NB4 (cell line): ENCODE data around the gene SCGB2B2.

Experiments used
- POLR2A ChIP-seq: IDR thresholded peaks from 2 replicates; pipeline ENCODE4 v1.6.1; 2011; ENCODE audit warnings: mild to moderate bottlenecking; ENCODE audit not compliant: insufficient read length; ENCODE audit errors: extremely low read depth
- TF ChIP-seq, protein P1 (sequence below): IDR thresholded peaks from one replicate; pipeline ENCODE4 v1.5.1; 2012; ENCODE audit warnings: low read depth, low read length
- TF ChIP-seq, protein P2 (sequence below): IDR thresholded peaks from 2 replicates; pipeline ENCODE4 v1.6.1; 2011; ENCODE audit warnings: low read depth, low read length

DNA sequence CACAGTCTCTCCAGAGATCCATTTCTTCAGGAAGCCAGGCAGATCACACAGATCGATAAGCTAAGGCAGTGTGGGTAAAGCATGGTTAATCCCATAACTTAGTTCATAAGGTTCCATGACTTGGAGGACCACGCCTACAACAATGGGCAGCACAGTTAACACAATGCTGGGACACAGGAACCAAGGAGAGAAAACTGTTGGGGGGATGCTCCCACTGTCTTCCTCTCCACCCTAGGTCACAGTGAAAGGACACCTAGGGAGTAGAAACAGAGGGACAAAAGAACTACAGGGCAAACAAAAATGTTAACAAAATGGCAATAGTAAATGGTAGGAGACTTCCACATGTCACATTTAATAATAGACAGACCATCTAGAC lies 36.3 kb upstream of the SCGB2B2 start:
- TF ChIP-seq, protein P1, sequence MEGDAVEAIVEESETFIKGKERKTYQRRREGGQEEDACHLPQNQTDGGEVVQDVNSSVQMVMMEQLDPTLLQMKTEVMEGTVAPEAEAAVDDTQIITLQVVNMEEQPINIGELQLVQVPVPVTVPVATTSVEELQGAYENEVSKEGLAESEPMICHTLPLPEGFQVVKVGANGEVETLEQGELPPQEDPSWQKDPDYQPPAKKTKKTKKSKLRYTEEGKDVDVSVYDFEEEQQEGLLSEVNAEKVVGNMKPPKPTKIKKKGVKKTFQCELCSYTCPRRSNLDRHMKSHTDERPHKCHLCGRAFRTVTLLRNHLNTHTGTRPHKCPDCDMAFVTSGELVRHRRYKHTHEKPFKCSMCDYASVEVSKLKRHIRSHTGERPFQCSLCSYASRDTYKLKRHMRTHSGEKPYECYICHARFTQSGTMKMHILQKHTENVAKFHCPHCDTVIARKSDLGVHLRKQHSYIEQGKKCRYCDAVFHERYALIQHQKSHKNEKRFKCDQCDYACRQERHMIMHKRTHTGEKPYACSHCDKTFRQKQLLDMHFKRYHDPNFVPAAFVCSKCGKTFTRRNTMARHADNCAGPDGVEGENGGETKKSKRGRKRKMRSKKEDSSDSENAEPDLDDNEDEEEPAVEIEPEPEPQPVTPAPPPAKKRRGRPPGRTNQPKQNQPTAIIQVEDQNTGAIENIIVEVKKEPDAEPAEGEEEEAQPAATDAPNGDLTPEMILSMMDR = no peak
- TF ChIP-seq, protein P2, sequence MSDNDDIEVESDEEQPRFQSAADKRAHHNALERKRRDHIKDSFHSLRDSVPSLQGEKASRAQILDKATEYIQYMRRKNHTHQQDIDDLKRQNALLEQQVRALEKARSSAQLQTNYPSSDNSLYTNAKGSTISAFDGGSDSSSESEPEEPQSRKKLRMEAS = no peak
- no peak for TF ChIP-seq POLR2A
